Measurements from ENCODE around the gene TDRD6.
"Not testable (repeated sequence)": the region's sequence is repeated elsewhere in the genome, so short reads cannot be mapped to it uniquely, and the experiment has no call there.

Gene TDRD6

GRCh38 chr6:46744159-46744725 is 56.6 kb downstream of the TDRD6 start:
- not testable (repeated sequence) for DNase-seq

- DNase-seq: no peak
Measured at GRCh38 chr6:46745973-46746372, 58.3 kb downstream of the TDRD6 start.

- DNase-seq: no peak
Measured at GRCh38 chr6:46746696-46747095, 59.0 kb downstream of the TDRD6 start, which contains the start of gene ANKRD66. Gene ANKRD66 (plus strand): TSS chr6:46746933. CDS start chr6:46751949, 5,016 bp downstream.

- no peak for DNase-seq
Measured at GRCh38 chr6:46748940-46749503, 61.3 kb downstream of the TDRD6 start.

- DNase-seq: peak in 1 of 3 experiments; percentile 14
Measured at GRCh38 chr6:46749731-46750130, 62.0 kb downstream of the TDRD6 start.

- no peak for DNase-seq
Measured at GRCh38 chr6:46751658-46752057, 64.0 kb downstream of the TDRD6 start.
